A673 (cell line): ENCODE measurements around the gene THNSL1. TPM values are rescaled to one million over a fixed set of nuclear protein-coding genes. Genes with fewer than 3 reads are reported as not detected.

Experiments
- BruUV-seq: library from RNA; stranded (reverse); fragments of 400-500 nt; replicated peaks from 2 replicates; lab custom pipeline; 2021; lab: Mats Ljungman, UMichigan
- CTCF ChIA-PET: fragments of 300-600 bp; sonication (Branson Sonifier 250); formaldehyde crosslinking; loops from one replicate; lab custom pipeline; 2022; ENCODE audit warnings: antibody characterized with exemption; lab: Charles Lee
- POLR2A ChIA-PET: fragments of 300-600 bp; sonication (Branson Sonifier 250); formaldehyde crosslinking; loops from one replicate; lab custom pipeline; 2022; ENCODE audit warnings: antibody characterized with exemption; ENCODE audit not compliant: low non-redundant PET; lab: Charles Lee
- DNase-seq: peaks from one replicate; pipeline ENCODE4 v3.0.0-alpha.2; 2015; ENCODE audit warnings: low spot score
- H3K27ac ChIP-seq: fragments of 200-600 bp; sonication (generic); 2 replicates; pipeline ENCODE4 v1.5.1; 2016; ENCODE audit warnings: mixed run types, low read depth, mild to moderate bottlenecking, mixed read lengths, antibody characterized with exemption, low read length; ENCODE audit not compliant: poor library complexity, severe bottlenecking
- H3K27me3 ChIP-seq: fragments of 200-600 bp; sonication (generic); replicated peaks from 2 replicates; pipeline ENCODE4 v1.6.1; 2017; ENCODE audit warnings: mixed run types, low read depth, mild to moderate bottlenecking, mixed read lengths, antibody characterized with exemption, low read length; ENCODE audit not compliant: insufficient read depth, poor library complexity
- H3K36me3 ChIP-seq: fragments of 200-600 bp; sonication (generic); 2 replicates; pipeline ENCODE4 v1.6.1; 2016; ENCODE audit warnings: mixed run types, mild to moderate bottlenecking, mixed read lengths, antibody characterized with exemption, low read length; ENCODE audit not compliant: insufficient read depth, poor library complexity, severe bottlenecking
- H3K4me1 ChIP-seq: fragments of 200-600 bp; sonication (generic); 2 replicates; pipeline ENCODE4 v1.6.1; 2017; ENCODE audit warnings: mixed run types, mild to moderate bottlenecking, mixed read lengths, antibody characterized with exemption, low read length; ENCODE audit not compliant: insufficient read depth, poor library complexity, severe bottlenecking
- H3K4me3 ChIP-seq: fragments of 200-600 bp; sonication (generic); 2 replicates; pipeline ENCODE4 v1.5.1; 2016; ENCODE audit warnings: low read depth, mixed run types, mild to moderate bottlenecking, mixed read lengths, low read length; ENCODE audit not compliant: poor library complexity, severe bottlenecking
- H3K9me3 ChIP-seq: fragments of 200-600 bp; sonication (generic); 2 replicates; pipeline ENCODE4 v1.6.1; 2016; ENCODE audit warnings: mixed run types, low read depth, mild to moderate bottlenecking, mixed read lengths, antibody characterized with exemption, low read length; ENCODE audit not compliant: poor library complexity, severe bottlenecking
- CTCF ChIP-seq: fragments of 300-800, 200-600 bp; sonication (generic); conservative IDR thresholded peaks from 2 replicates; pipeline ENCODE4 v1.5.1; 2017; ENCODE audit warnings: low read depth, mild to moderate bottlenecking, antibody characterized with exemption, low read length, moderate library complexity, mixed read lengths
- EZH2 ChIP-seq: fragments of 200-600 bp; sonication (generic); IDR thresholded peaks from 2 replicates; pipeline ENCODE4 v1.6.1; 2017; ENCODE audit warnings: borderline replicate concordance, low read depth, mild to moderate bottlenecking, mixed read lengths, antibody characterized with exemption, low read length; ENCODE audit not compliant: poor library complexity, severe bottlenecking
- intact Hi-C: fragments of 100-400 bp; cut with micrococcal nuclease; formaldehyde crosslinking; loops from one replicate; pipeline ENCODE4 v1.10.0; 2022; ENCODE audit not compliant: unreplicated experiment
- total RNA-seq: library from RNA; stranded (reverse); gene quantifications from 2 replicates; pipeline ENCODE4 v1.2.3, GENCODE V29; 2021

The THNSL1 gene
- total RNA-seq, 1 experiment from 2014 or later, result 7.1 TPM

GRCh38 chr10:25015828-25016375 lies 510 bp upstream of the THNSL1 start, which contains the start of gene ENKUR:
ENKUR (minus strand) TSS chr10:25016158; CDS start chr10:25015936, 222 bp downstream.
- Histone ChIP-seq H3K4me1 (peaks cover 6% of the 10 kb centered on the region), H3K4me3 (peak within 1 kb of the TSS; percentile 51), H3K36me3 (no peaks in the 10 kb centered on the region), H3K27me3 (no peaks in the 10 kb centered on the region), H3K9me3 (no peaks in the 10 kb centered on the region), H3K27ac (peak within 1 kb of the TSS; percentile 82)
- CTCF ChIA-PET, result no interaction called here
- POLR2A ChIA-PET, result no interaction called here
- BruUV-seq, result no TSS peak
- intact Hi-C loops, result loop anchor here (10.0 kb wide), 1 partner anchor 161 kb away; no protein-coding TSS in a partner anchor
- TF ChIP-seq CTCF (no peak), EZH2 (no peak)
- DNase-seq, result peak; percentile 94

- ChIA-PET CTCF (no interaction called here), POLR2A (interaction anchor here (0.5 kb wide), 1 partner anchor 168 kb away, joined by 3 read pairs; no protein-coding TSS in a partner anchor)
- no peaks in the 10 kb centered on the region for H3K36me3 ChIP-seq
- peaks cover 6% of the 10 kb centered on the region for H3K4me1 ChIP-seq
- TSS peak; percentile 81 for BruUV-seq
- H3K4me3 ChIP-seq, result peak overlapping the region; percentile 51
- no peaks in the 10 kb centered on the region for H3K27me3 ChIP-seq
- TF ChIP-seq CTCF, result no peak
- no peak for TF ChIP-seq EZH2
- DNase-seq, result no peak
- peak overlapping the region; percentile 82 for H3K27ac ChIP-seq
- no peaks in the 10 kb centered on the region for H3K9me3 ChIP-seq
- intact Hi-C loops, result loop anchor here (10.0 kb wide), 1 partner anchor 162 kb away; no protein-coding TSS in a partner anchor
These were observed 760 bp downstream of the THNSL1 start for GRCh38 chr10:25017154-25017590.

- Histone ChIP-seq H3K27me3 (no peaks in the 10 kb centered on the region), H3K4me1 (peaks cover 6% of the 10 kb centered on the region), H3K9me3 (no peaks in the 10 kb centered on the region), H3K4me3 (peak overlapping the region; percentile 51), H3K36me3 (no peaks in the 10 kb centered on the region), H3K27ac (no peak overlapping the region)
- intact Hi-C loops, result loop anchor here (10.0 kb wide), 1 partner anchor 163 kb away; no protein-coding TSS in a partner anchor
- CTCF ChIA-PET, result no interaction called here
- no TSS peak for BruUV-seq
- peak; percentile 10 for DNase-seq
- POLR2A ChIA-PET, result interaction anchor here (0.5 kb wide), 1 partner anchor 169 kb away, joined by 3 read pairs; no protein-coding TSS in a partner anchor
- no peak for TF ChIP-seq CTCF
- TF ChIP-seq EZH2, result no peak
These were observed 1.2 kb downstream of the THNSL1 start for GRCh38 chr10:25017661-25018060.
